Panc1 (cell line): ENCODE data around the gene YBEY. TPM values are rescaled to one million over a fixed set of nuclear protein-coding genes. Genes with fewer than 3 reads are reported as not detected.

Experiments used
- ATAC-seq: fragments of 200-7000 bp; cut with Tn5 transposase; 2 replicates; pipeline ENCODE4 v1.9.1; 2020; ENCODE audit warnings: mild to moderate bottlenecking, moderate library complexity
- BruUV-seq: library from RNA; stranded (reverse); fragments of 400-500 nt; replicated peaks from 2 replicates; lab custom pipeline; 2021; lab: Mats Ljungman, UMichigan
- CTCF ChIA-PET: fragments of 300-600 bp; sonication (Branson Sonifier 250); formaldehyde crosslinking; loops from one replicate; lab custom pipeline; 2022; ENCODE audit warnings: antibody characterized with exemption; lab: Charles Lee
- POLR2A ChIA-PET: fragments of 300-600 bp; sonication (Branson Sonifier 250); formaldehyde crosslinking; loops from one replicate; lab custom pipeline; 2022; ENCODE audit warnings: antibody characterized with exemption; lab: Charles Lee
- DNase-seq: peaks from one replicate; pipeline ENCODE4 v3.0.0-alpha.2; 2010; ENCODE audit warnings: low read depth, low spot score
- H3K27ac ChIP-seq: 2 replicates; pipeline ENCODE4 v1.5.1; 2011; ENCODE audit warnings: mild to moderate bottlenecking, low read length, inconsistent platforms
- H3K27me3 ChIP-seq: fragments of 200-500 bp; sonication (Bioruptor generic); 2 replicates; pipeline ENCODE4 v1.6.0; 2014; ENCODE audit warnings: low read length, inconsistent platforms; ENCODE audit not compliant: control insufficient read depth, insufficient read depth
- H3K36me3 ChIP-seq: fragments of 200-500 bp; sonication (Bioruptor generic); 2 replicates; pipeline ENCODE4 v1.5.1; 2014; ENCODE audit warnings: inconsistent platforms, mild to moderate bottlenecking, low read length, moderate library complexity; ENCODE audit not compliant: control insufficient read depth, insufficient read depth
- H3K4me1 ChIP-seq: 2 replicates; pipeline ENCODE4 v1.5.1; 2011; ENCODE audit warnings: inconsistent platforms, mild to moderate bottlenecking, low read length, moderate library complexity; ENCODE audit not compliant: control insufficient read depth, insufficient read depth
- H3K4me3 ChIP-seq, 2 experiments: 2 replicates each; pipeline ENCODE4 v1.5.1; 2011 to 2012; ENCODE audit warnings: low read depth in 2 of 2, low read length in 2 of 2, mild to moderate bottlenecking in 2 of 2, inconsistent platforms in 1 of 2, moderate library complexity in 1 of 2
- H3K9me3 ChIP-seq: fragments of 200-500 bp; sonication (Bioruptor generic); 2 replicates; pipeline ENCODE4 v1.5.1; 2014; ENCODE audit warnings: low read depth, mild to moderate bottlenecking, inconsistent platforms, low read length, moderate library complexity; ENCODE audit not compliant: control insufficient read depth, insufficient read depth
- POLR2AphosphoS5 ChIP-seq: IDR thresholded peaks from 2 replicates; pipeline ENCODE4 v1.6.1; 2012; ENCODE audit warnings: mild to moderate bottlenecking, low read depth, low read length, moderate library complexity
- SIN3A ChIP-seq: IDR thresholded peaks from 2 replicates; pipeline ENCODE4 v1.6.1; 2012; ENCODE audit warnings: low read depth, mild to moderate bottlenecking, low read length, moderate library complexity, borderline replicate concordance; ENCODE audit not compliant: insufficient read depth
- TCF7L2 ChIP-seq: IDR thresholded peaks from 2 replicates; pipeline ENCODE4 v1.6.1; 2011; ENCODE audit warnings: mild to moderate bottlenecking, low read depth, low read length, inconsistent platforms
- in situ Hi-C: cut with HindIII; loops from 2 replicates; pipeline ENCODE4 v1.10.0; 2016; ENCODE audit warnings: low sequenced_read_pairs, low pct_unique_long_range_greater_than_20kb
- intact Hi-C: fragments of 100-400 bp; cut with micrococcal nuclease; formaldehyde crosslinking; loops from one replicate; pipeline ENCODE4 v1.10.0; 2022; ENCODE audit not compliant: unreplicated experiment
- total RNA-seq: library from RNA; stranded (reverse); gene quantifications from one replicate; pipeline ENCODE4 v1.2.1, GENCODE V29; 2021; ENCODE audit not compliant: unreplicated experiment
- TF ChIP-seq, protein P1 (sequence below), 2 experiments: IDR thresholded peaks; 2 replicates each; pipeline ENCODE4 v1.6.1; 2011 to 2012; ENCODE audit warnings: low read depth in 2 of 2, control low read depth in 1 of 2, low read length in 1 of 2, mild to moderate bottlenecking in 1 of 2, moderate library complexity in 1 of 2; ENCODE audit not compliant: insufficient read depth in 1 of 2
- TF ChIP-seq, protein P2 (sequence below): fragments of 450-650 bp; IDR thresholded peaks from 2 replicates; pipeline ENCODE4 v1.5.1; 2017; ENCODE audit warnings: mild to moderate bottlenecking

The YBEY gene
- total RNA-seq, 1 experiment from 2014 or later, result 10.7 TPM

DNA sequence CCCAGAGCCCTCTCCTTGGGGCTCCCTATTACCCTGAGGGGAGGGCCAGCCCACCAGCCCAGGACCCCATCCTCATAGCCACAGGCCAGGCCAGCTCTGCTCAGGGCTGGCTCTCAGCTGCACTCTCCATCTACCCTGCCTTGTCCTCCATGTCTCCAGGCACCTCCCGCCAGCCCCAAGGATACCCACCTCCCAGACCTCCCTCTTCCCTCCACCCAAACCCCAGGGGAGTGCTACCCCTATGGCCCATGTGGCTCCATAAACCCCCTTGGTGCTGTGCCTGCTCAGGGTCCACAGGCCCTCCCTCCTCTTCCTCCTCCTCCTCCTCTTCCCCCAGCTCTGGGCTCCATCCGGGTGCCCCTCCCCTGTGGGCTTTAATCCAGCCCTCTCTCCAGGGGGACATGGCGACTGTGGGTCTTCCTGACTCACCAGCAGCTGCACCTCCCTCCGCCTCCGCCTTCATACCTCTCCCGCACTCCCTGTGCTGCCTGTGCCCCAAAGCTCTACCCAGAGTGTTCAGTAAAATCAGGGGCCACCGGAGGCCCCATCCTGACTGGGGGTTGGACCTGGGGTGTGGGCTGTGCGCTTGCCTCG is 9.1 kb downstream of the YBEY start:
- H3K27me3 ChIP-seq, result no peaks in the 10 kb centered on the region
- no peaks in the 10 kb centered on the region; the same call in 1 of the 2 replicates for H3K9me3 ChIP-seq
- H3K27ac ChIP-seq, result 0 out of 2 replicates have a peak overlapping the region, but pooled peaks have one; percentile 29
- CTCF ChIA-PET, result no interaction called here
- peak; percentile 60 for ATAC-seq
- intact Hi-C loops, result no loop called here
- POLR2A ChIA-PET, result no interaction called here
- no peak for DNase-seq
- peaks cover 5% of the 10 kb centered on the region for H3K4me1 ChIP-seq
- in situ Hi-C loops, result no loop called here
- H3K36me3 ChIP-seq, result no peaks in the 10 kb centered on the region
- TF ChIP-seq, protein P1, sequence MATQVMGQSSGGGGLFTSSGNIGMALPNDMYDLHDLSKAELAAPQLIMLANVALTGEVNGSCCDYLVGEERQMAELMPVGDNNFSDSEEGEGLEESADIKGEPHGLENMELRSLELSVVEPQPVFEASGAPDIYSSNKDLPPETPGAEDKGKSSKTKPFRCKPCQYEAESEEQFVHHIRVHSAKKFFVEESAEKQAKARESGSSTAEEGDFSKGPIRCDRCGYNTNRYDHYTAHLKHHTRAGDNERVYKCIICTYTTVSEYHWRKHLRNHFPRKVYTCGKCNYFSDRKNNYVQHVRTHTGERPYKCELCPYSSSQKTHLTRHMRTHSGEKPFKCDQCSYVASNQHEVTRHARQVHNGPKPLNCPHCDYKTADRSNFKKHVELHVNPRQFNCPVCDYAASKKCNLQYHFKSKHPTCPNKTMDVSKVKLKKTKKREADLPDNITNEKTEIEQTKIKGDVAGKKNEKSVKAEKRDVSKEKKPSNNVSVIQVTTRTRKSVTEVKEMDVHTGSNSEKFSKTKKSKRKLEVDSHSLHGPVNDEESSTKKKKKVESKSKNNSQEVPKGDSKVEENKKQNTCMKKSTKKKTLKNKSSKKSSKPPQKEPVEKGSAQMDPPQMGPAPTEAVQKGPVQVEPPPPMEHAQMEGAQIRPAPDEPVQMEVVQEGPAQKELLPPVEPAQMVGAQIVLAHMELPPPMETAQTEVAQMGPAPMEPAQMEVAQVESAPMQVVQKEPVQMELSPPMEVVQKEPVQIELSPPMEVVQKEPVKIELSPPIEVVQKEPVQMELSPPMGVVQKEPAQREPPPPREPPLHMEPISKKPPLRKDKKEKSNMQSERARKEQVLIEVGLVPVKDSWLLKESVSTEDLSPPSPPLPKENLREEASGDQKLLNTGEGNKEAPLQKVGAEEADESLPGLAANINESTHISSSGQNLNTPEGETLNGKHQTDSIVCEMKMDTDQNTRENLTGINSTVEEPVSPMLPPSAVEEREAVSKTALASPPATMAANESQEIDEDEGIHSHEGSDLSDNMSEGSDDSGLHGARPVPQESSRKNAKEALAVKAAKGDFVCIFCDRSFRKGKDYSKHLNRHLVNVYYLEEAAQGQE (IDR thresholded peaks at IDR 0.05; ENCODE audit: insufficient read depth in 1 of 2, low read depth in 2 of 2, low read length in 1 of 2), result no peak
- TF ChIP-seq SIN3A, result no peak
- no peak for TF ChIP-seq POLR2AphosphoS5
- TF ChIP-seq TCF7L2, result no peak
- TF ChIP-seq, protein P2, sequence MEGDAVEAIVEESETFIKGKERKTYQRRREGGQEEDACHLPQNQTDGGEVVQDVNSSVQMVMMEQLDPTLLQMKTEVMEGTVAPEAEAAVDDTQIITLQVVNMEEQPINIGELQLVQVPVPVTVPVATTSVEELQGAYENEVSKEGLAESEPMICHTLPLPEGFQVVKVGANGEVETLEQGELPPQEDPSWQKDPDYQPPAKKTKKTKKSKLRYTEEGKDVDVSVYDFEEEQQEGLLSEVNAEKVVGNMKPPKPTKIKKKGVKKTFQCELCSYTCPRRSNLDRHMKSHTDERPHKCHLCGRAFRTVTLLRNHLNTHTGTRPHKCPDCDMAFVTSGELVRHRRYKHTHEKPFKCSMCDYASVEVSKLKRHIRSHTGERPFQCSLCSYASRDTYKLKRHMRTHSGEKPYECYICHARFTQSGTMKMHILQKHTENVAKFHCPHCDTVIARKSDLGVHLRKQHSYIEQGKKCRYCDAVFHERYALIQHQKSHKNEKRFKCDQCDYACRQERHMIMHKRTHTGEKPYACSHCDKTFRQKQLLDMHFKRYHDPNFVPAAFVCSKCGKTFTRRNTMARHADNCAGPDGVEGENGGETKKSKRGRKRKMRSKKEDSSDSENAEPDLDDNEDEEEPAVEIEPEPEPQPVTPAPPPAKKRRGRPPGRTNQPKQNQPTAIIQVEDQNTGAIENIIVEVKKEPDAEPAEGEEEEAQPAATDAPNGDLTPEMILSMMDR, result no peak
- H3K4me3 ChIP-seq, result no peak overlapping the region
- BruUV-seq, result no TSS peak

DNA sequence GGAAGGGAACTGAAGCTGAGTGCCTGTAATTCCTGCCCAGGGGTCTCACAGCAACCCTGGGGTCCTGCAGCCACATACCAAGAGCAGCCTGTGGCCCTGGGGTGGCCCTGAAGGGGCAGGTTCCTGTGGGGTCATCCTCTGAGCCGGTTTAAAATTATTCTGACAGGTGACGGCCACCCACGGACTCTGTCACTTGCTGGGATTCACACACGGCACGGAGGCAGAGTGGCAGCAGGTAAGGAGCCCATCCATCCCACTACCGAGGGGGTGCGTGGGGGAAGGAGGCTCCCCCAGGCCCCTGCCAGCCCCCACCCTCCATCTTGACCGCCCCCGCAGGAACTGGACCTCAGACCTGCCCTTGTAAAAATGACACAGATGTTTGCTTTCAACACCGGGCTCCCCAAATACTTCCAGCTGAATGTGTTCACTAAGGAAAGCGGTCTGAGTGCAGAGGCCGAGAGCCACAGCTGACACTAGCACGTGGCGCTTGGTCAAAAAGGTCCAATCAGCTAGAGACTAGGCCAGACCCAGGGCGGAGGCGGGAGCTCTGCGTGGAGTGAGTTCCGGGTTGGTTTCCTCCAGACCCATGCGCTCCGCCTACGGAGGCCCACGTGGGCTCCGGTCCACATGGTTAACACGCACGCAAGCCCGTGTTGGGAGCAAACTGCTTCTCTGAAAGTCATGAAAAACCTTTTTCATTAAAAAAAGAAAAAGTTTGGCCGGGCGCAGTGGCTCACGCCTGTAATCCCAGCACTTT is 10.0 kb downstream of the YBEY start:
- Histone ChIP-seq H3K9me3 (no peaks in the 10 kb centered on the region; the same call in 1 of the 2 replicates), H3K36me3 (no peaks in the 10 kb centered on the region), H3K27me3 (no peaks in the 10 kb centered on the region), H3K27ac (no peak overlapping the region), H3K4me1 (peaks cover 5% of the 10 kb centered on the region), H3K4me3 (no peak overlapping the region)
- DNase-seq, result no peak
- no TSS peak for BruUV-seq
- TF ChIP-seq POLR2AphosphoS5 (no peak), SIN3A (no peak), TCF7L2 (no peak)
- TF ChIP-seq, protein P1 (IDR thresholded peaks at IDR 0.05; ENCODE audit: insufficient read depth in 1 of 2, low read depth in 2 of 2, low read length in 1 of 2), result no peak
- TF ChIP-seq, protein P2, result no peak
- in situ Hi-C loops (no loop called here), intact Hi-C loops (no loop called here)
- ChIA-PET POLR2A (no interaction called here), CTCF (interaction anchor here (0.6 kb wide), 1 partner anchor 37 kb away, joined by 3 read pairs; no protein-coding TSS in a partner anchor)
- peak; percentile 56; the same call in 1 of the 2 replicates for ATAC-seq
